GM19043 (cell line): ENCODE results near the gene ACTN1.
"Not testable (repeated sequence)": the region's sequence is repeated elsewhere in the genome, so short reads cannot be mapped to it uniquely, and the experiment has no call there.

ENCODE experiments used
- ATAC-seq: cut with Tn5 transposase; IDR thresholded peaks from one replicate; pipeline ENCODE4 v1.9.1; 2021; ENCODE audit warnings: low read depth; ENCODE audit not compliant: unreplicated experiment

Gene ACTN1

DNA sequence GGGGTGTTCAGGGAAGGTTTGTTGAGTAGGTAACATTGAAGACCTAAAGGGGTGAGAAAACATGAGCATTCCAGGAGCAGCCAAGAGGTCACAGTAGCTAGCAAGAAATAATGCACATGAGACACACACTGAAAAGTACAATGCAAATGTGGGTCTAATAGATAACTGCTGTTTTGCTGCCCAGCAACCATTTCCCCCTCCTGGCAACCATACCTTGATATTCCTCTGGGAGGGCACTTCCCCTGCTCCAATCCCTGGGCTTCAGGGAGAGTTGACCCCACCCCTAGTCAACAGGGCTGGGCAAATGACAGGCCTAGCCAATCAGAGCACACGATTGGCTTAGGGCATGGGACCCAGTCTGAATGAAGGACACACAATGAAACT is 8.5 kb upstream of the ACTN1 start:
- no peak for ATAC-seq

DNA sequence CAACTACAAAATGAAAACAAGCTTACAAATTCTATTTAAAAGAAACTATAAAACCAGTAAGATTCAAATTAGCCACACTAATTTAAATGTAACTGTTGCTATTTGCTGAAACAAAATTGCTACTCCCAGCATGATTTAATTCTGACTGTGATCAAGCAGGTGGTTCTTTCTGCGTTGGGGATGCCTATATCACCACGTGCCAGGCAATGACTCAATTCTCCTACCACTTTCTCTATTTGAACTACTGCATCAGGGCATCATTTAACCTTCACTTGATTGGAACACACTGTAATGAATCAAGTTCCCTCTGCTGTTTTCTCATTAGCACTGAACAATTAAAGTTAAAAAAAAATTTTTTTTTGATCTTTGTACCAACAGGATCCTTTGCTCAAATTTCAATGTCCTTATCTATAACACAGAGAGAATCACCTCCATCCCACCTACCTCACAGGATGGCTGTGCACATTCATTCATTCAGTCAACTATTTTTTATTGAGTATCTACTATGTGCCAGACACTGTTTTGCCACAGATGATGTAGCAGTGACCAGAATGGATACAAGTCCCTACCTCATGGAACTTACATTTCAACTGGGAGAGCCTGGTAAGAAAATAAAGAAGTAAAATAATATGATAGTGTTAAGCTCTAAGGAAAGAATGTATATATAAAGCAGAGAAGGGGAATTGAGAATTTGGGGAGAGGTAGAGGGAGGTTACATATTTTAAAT is 8.0 kb upstream of the ACTN1 start:
- no peak for ATAC-seq

DNA sequence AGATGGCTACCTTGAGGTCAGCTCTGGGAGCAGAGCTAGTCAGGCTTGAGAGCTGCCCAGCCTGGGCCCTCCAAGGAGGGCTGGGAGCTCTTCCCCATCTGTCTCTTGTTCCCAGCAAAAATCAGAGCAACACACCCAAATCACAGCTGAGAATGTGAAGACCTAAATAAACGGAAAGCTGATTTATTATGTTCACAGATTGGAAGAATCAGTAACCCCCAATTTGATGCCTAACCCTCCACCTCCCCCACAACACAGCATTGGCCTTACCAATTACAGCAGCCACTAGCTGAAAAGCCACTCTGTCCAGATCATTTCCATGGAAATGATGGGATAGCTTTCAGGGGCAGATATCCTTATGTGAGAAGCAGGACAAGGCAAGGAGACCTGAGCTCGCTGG is 7.1 kb upstream of the ACTN1 start:
- ATAC-seq = no peak

DNA sequence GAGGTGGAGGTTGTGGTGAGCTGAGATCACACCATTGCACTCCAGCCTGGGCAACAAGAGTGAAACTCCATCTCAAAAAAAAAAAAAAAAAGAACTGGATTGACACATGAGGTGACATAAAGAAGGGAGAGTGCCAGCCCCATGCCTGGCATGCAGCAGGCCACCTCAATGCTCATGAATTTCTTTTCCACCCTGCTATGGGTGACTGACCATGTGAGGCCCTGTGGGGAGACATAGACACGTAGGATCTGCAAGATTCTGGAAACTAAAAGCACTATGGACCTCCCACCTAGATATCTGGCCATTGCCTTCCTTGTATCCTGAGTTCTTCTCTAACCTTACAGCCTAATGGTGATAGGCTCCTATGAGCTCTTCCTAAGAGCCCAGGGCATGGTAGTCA is 5.6 kb upstream of the ACTN1 start:
- ATAC-seq = no peak

DNA sequence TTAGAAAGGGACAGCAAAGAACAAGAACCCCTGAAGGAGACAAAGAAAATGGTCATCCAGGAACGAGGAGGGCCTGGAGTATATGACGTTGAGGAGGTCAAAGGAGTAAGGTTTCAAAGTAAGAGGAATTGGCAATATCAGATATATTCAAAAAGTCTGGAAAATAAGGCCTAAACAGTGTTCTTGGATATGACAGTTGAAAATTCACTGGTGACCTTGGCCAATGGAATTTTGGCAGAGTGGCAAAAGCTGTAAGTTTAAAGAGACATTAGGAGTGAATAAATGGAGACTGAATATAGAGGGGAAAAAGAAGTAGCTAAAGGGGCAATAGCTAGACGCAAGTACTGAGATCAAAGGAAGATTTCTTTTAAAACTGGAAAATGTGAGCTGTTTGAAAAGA is 4.1 kb upstream of the ACTN1 start:
- ATAC-seq = no peak

DNA sequence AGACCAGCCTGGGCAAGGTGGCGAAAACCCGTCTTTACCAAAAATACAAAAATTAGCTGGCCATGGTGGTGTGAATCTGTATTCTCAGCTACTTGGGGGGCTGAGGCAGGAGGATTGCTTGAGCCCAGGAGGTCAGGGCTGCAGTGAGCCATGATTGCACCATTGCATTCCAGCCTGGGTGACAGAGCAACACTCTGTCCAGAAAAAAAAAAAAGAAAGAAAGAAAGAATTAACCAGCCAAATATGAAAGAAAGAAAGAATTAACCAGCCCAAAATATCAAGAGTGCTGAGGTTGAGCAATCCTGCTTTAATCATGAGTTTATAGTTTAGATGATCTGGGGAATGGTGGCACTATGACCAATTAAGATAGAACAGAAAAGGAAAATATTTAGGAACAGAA is 3.5 kb upstream of the ACTN1 start:
- no peak for ATAC-seq

DNA sequence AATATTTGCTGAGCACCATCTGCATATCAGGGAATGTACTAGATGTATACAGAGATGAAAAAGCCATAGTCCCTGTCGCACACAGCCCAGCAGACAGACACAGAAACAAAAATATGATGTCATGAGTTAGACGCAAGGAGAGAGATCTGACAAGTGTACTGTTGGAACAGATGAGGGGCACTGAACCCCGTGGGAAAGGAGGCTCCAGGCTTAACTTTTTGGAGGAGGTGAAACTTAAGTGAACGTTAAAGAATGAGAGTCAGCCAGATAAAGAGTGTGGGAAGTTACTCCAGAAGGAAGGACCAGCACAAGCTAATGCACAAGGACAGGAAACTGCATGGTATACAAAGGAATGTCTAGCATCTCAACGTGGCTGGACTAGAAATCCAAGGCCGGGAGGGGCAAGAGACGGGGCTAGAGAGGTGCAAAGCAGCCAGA is 2.5 kb upstream of the ACTN1 start:
- no peak for ATAC-seq

DNA sequence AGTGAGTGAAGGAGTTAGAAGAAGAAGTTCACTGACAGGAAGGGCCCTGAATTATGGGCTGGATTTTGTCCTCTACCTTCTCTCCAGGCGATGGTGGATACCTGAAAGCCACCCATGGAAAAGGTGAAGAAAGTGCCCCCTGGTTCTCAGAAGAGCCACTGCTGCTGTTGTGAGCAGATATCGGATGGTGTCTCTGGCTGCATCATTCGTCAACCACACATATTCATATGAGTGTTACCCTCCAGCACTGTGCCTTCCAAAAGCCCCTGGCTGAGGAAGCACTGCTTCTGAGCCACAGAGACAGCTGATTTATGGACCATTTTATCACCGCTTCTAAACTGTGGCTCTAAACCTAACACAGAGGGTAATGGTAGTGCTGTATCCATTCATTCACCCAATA is 2.0 kb upstream of the ACTN1 start:
- ATAC-seq = no peak

DNA sequence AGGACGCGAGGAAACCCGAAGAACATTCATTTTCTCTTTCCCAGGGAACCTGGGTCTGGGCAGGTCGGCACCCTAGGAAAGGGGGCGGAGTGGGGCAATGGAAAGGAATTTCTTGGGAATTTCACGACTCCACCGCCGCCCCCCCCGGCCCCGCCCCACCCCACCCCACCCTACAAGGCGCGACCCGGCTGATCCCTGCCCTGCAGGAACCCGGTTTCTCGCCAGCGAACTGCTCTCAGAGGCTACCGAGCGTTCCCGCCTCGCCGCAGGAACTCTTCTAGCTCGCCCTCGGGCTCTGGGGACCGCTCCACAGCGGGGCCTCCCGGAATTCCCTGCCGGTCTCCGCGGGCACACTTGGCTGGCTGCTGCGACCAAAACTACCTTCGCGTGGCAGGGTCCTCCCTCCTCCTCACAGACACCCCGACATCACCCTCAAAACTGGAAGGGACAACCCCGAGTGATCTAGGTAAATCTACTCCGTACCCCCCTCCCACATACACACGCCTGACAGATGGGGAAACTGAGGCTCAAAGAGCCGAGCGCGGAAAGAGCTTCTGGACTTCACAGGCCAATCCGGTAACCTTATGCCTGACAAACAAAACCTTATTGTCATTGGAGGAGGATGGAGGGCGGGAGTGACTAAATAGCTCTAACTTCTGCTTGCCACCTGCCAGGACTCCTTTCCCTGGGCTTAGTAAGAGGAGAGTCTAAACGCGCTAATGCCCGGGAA is 785 bp upstream of the ACTN1 start:
- ATAC-seq = no peak

DNA sequence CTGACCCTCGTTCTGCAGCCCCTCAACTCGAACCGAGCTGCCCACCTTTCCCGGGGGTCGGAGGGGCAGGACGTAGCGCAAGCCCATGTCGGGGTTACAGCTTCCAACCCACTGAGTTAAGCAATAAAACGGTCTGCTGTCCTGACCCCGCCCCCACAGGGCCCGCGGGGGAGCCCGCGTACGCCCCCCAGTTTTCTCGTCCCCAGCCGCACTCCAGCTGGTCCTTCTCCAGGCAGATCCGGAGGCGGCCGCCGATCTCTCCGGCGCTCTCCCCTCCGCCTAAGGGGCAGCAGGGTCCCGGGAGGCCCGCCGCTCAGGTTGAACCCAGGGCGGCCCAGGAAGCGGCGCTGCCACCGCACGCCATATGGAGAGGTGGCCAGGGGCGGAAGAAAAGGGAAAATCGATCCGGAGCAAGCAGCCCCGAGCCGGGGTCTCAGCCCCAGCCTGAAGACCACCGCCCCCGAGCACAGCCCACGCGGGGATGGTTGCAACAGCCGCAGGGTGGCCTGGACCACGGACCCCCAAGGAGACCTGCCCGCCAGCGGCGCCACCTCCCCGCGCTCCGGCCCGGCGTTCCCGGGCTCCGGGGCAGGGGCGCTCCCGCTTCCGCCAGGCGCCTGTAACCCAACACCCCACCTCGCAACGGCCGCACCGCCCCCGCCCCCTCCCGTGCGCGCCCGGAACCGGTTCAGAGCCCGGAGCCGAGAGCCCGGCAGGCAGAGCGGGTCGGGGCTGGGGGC is 760 bp downstream of the ACTN1 start:
- ATAC-seq = no peak

DNA sequence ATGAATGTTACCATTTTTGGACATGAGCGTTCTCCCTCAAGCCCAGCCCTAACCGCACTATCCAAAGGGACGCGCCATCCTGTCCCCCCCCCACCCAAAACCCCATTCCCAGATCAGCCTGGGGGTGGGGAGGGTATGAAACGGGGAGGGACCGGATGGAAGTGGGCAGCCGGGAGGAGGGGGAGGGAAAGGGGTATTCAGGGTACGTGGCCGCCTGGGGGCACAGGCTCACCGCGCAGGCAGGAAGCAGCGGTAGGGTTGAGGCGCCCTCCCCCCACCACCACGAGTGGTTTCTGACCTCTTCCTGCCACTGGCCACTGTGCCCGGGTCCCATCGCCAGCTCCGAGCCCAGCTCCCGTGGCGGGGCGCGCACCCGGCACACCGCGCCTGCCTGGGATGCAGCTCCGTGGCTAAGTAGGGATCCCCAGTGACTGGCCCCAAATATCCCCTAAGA is 1.4 kb downstream of the ACTN1 start:
- no peak for ATAC-seq

DNA sequence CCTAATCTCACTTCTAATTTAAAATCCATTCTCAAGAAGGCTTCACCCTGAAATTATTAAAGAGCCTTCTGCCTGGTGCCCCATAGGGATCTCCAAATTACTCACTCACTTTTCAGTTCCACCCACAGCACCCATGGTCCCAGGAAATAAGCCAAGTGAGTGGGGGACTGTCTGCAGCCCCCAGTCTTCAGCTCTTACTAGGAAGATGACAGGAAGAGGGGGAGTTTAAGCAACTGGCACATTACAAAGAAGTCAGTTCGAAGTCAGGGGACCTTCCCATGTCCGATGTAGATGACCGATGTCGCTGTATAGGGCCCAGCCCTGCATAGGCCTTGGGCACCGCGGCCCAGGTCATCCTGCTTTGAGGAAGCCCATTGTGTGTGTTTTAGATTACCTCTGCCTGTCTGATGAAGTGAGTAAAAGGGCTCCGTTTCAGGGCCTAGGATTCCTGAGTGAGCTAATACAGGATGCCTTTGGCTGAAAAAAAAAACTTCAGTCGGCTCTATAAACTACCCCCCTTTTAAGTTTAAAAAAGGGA is 1.9 kb downstream of the ACTN1 start:
- ATAC-seq = no peak

DNA sequence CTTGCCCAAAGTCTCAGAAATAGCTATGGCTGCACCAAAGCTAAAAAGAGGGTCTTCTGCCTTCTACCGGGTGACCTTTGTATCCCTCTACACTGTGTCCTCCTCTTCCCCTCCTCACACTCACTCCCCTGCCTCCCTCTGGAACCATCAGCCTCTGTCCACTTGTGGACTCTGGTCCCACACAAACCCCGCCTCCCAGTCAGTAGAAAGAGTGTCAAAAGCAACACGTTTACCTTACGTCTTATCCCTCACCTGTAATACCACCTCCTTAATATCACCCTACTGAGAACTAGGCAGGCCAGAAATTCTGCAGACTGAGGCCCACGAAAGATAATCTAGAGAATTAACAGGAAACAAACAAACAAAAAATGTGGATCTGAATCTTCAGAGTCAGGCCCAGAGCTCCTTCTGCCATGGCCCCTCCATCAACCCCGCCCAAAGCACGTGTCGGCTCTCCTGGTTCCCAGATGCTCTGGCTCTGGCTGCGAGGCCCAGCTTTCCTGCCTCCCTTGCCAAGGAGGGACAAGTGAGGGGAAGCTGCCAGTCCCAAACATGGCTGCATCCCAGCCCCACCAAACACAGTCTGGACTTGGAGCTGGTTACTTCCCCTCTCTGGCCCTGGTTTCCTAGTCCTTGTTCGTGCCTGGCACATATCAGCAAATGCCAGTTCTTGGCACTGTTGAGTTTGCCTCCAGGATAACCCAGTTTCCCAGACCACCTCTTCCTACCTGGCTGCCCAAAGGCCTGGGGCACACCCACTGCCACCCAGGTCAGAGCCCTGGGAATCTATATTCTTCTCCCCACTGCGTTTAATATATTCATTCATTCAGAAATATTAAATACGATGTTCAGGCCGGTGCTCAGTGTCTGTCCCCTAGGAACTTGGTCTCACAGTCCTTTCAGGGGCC is 2.7 kb downstream of the ACTN1 start:
- no peak for ATAC-seq

DNA sequence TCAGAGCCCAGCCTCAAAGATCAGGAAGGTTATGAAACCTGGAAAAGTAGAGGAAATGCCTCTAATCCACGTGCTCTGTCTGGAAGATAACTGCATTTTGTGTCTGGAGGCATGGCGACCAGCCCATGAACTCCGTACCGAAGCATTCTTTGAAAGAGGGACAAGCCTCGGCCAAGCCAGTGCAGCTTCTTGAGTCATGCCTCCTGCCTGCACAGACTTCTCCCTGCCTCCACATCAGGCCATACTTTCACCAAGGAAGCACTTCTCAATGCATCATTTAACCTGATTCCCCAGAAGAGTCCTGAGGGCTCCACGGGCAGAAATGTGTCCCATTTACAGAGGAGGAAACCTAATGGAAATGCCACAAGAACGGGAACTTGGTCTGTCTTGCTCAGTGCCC is 3.4 kb downstream of the ACTN1 start:
- no peak for ATAC-seq

DNA sequence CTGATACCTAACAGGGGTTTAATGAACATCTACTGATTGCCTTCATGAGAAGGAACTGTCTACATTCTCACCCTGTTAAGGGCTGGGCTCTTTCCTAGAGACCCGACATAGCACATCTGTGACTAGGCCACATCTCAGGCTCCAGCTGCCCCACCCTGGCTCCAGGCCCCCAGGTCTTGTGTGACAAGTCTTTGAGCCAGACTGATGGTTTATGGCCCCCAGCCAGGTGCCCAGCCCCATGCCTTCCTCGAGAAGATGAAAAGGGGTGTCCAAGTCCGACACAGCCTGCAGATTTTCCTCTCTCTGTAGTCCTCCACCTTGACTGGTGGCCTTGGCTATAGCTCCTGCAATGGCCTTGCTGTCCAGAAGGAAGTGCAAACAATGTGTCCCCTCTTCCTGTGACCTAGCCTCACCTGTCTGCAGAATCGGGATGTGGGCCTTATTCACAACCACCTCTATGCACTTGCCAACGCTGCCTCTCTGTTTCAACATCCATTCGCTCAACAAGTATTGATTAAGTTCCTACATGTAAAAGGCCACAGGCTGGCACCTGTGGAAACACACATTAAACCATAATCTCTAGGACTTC is 4.2 kb downstream of the ACTN1 start:
- no peak for ATAC-seq

DNA sequence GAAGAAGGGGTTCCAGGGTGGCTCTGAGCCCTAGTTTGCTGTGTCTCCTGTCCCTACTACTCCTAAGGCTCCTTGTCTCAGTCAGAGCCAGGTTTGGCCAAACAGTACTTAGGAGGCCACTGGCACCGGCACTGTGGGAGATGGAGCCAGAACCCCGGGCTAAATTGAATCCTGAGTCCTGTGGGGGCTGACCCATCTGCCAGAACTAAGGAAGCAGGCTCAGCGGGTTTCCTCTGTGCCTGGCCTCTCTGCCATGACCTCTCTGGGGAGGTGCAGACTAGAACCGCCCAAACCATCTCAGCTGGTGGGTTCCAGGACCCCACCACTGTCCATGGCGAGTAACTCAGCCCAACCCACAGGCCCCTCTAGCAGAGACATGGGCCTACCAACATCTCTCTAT is 5.5 kb downstream of the ACTN1 start:
- ATAC-seq = no peak

DNA sequence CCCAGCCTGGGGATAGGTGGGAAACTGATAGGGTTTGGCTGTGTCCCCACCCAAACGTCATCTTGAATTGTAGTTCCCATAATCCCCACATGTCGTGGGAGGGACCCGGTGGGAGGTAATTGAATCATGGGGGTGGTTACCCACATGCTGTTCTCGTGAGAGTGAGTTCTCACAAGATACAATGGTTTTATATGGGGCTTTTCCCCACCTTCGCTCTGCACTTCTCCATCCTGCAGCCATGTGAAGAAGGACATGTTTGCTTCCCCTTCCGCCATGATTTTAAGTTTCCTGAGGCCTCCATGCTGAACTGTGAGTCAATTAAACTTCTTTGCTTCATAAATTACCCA is 5.9 kb downstream of the ACTN1 start:
- not testable (repeated sequence) for ATAC-seq

DNA sequence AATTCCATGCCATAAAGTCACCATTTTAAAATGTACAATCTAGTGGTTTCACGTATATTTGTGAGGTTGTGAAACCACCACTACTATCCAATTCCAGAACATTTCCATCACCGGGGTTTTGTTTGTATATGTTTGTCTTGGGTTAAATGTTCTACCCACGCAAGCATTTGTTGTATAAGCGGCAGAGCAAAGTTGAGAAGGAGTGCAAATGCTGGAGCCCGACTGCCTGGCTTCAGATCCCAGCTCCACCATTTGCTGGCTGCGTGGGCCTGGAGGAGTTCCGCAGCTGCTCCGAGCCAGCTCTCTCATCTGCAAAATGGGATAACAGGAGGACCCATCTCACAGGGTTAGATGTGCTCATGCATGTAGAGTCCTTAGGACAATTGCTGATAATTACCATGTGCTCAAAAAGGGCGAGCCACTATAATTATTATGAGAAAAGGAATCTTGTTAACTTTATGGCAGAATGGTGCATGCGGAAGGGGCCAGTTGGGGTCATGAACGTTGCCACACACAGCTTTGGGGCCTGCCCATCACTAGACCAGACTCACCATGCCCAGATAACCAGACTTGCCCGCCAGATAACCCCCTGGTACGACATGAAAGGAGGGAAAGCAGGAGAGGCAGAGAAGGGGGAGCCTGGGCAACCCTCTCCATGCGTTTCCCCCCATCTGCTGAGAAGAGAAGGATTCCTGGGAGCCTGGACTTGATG is 6.4 kb downstream of the ACTN1 start:
- no peak for ATAC-seq

DNA sequence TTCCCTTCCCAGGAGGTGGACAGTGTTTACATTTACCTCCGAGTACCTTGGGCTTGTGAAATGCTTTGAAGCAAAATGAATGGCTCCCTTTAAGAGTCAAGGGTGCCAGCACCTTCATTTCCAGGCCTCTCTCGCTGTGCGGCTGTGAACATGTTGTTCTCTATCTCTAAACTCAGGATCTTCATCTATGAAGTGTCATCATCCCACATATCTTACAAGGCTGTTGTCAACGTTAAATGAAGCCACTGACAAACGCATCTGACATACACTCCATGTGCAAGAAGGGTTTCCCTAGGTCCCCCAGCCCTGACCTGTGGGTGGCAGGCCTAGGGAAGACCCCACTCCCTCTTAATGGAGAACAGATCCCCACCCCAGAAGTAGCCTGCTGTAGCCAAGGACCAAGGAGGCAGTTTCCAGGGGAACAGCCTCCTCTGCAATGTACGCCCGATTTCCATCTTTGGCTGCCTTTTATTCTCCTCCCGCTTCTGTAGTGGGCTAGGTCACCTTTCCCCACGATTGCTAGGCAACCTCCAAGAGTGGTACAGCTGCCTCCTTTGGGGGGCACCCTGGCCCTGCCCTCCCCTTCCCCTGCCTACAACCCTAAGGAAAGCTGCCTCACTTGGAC is 7.6 kb downstream of the ACTN1 start:
- ATAC-seq = no peak
